B cell (primary cell): ENCODE results near the gene ZNF425. TPM values are rescaled to one million over a fixed set of nuclear protein-coding genes. Genes with fewer than 3 reads are reported as not detected.

Source experiments
- ATAC-seq: fragments of 200-7000 bp; cut with Tn5 transposase; one replicate; pipeline ENCODE4 v1.10.0; 2021; ENCODE audit warnings: low read depth, mild to moderate bottlenecking, moderate number of reproducible peaks, moderate library complexity
- CTCF ChIA-PET: fragments of 350-600 bp; sonication (Branson Sonifier 250); formaldehyde crosslinking; loops from one replicate; lab custom pipeline; 2021; ENCODE audit warnings: antibody characterized with exemption, inconsistent platforms; lab: Charles Lee
- POLR2A ChIA-PET: fragments of 350-600 bp; sonication (Branson Sonifier 250); formaldehyde crosslinking; loops from one replicate; lab custom pipeline; 2021; ENCODE audit warnings: antibody characterized with exemption; lab: Charles Lee
- DNase-seq: peaks from one replicate; pipeline ENCODE4 v3.0.0; 2013
- H2AFZ ChIP-seq: 2 replicates; pipeline ENCODE4 v1.6.1; 2012; ENCODE audit warnings: mild to moderate bottlenecking, low read depth, low read length; ENCODE audit not compliant: insufficient read depth, poor library complexity, severe bottlenecking
- H3K27ac ChIP-seq, 2 donors: 1 replicate in 1 of 2; 2 replicates in 1 of 2; pipeline ENCODE4 v1.5.1; 2012 to 2013; ENCODE audit warnings: low read length in 2 of 2, mild to moderate bottlenecking in 2 of 2, moderate library complexity in 1 of 2
- H3K27me3 ChIP-seq, 4 experiments: fragments of 200-600 bp in 1 of 4; sonication (generic) in 1 of 4; replicated peaks in 1 of 4; 1 replicate in 2 of 4; 2 replicates in 2 of 4; pipeline versions ENCODE4 v1.6.1 to v1.7.0; 2013 to 2016; ENCODE audit warnings: low read length in 3 of 4, mild to moderate bottlenecking in 2 of 4, mixed read lengths in 1 of 4, moderate library complexity in 1 of 4; ENCODE audit not compliant: insufficient read depth in 4 of 4, control insufficient read depth in 3 of 4; ENCODE audit errors: control extremely low read depth in 1 of 4
- H3K36me3 ChIP-seq, 2 experiments: replicated peaks in 1 of 2; 1 replicate in 1 of 2; 2 replicates in 1 of 2; pipeline versions ENCODE4 v1.6.1 to v1.7.1; 2013; ENCODE audit warnings: low read length in 1 of 2; ENCODE audit not compliant: insufficient read depth in 2 of 2, control insufficient read depth in 1 of 2; ENCODE audit errors: control extremely low read depth in 1 of 2, extremely low read depth in 1 of 2
- H3K4me1 ChIP-seq, 2 donors: fragments of 200-600 bp in 1 of 2; sonication (generic) in 1 of 2; 1 replicate in 1 of 2; 2 replicates in 1 of 2; pipeline versions ENCODE4 v1.5.1 to v1.6.1; 2013 to 2017; ENCODE audit warnings: low read length in 2 of 2; ENCODE audit not compliant: control insufficient read depth in 2 of 2, insufficient read depth in 2 of 2
- H3K4me2 ChIP-seq: replicated peaks from 2 replicates; pipeline ENCODE3; 2012; ENCODE audit warnings: mild to moderate bottlenecking, low read depth, low read length; ENCODE audit not compliant: poor library complexity, severe bottlenecking
- H3K4me3 ChIP-seq, 5 experiments: fragments of 200-600 bp in 1 of 5; sonication (generic) in 1 of 5; 1 replicate in 3 of 5; 2 replicates in 2 of 5; pipeline versions ENCODE4 v1.5.1 to v1.7.0; 2011 to 2016; ENCODE audit warnings: low read length in 4 of 5, mild to moderate bottlenecking in 4 of 5, low read depth in 2 of 5, control low read depth in 1 of 5, moderate library complexity in 1 of 5; ENCODE audit not compliant: insufficient read depth in 1 of 5; ENCODE audit errors: control extremely low read depth in 1 of 5, extremely low read depth in 1 of 5
- H3K79me2 ChIP-seq: fragments of 200-600 bp; sonication (generic); one replicate; pipeline ENCODE4 v1.6.0; 2016; ENCODE audit warnings: low read length; ENCODE audit not compliant: control insufficient read depth, insufficient read depth
- H3K9ac ChIP-seq: fragments of 200-600 bp; sonication (generic); 2 replicates; pipeline ENCODE4 v1.6.1; 2017; ENCODE audit warnings: mild to moderate bottlenecking, low read length, moderate library complexity
- H3K9me3 ChIP-seq, 3 donors: one replicate each; pipeline versions ENCODE4 v1.6.1 to v1.7.1; 2013; ENCODE audit warnings: low read length in 2 of 3; ENCODE audit not compliant: control insufficient read depth in 2 of 3, insufficient read depth in 1 of 3; ENCODE audit errors: control extremely low read depth in 1 of 3
- H4K20me1 ChIP-seq: 2 replicates; pipeline ENCODE4 v1.6.0; 2012; ENCODE audit warnings: mild to moderate bottlenecking, low read length; ENCODE audit not compliant: insufficient read depth, control insufficient read depth, poor library complexity, severe bottlenecking
- H3K27ac Mint-ChIP-seq: one replicate; pipeline ENCODE4 v1.8.0; 2021; ENCODE audit warnings: mixed read lengths
- H3K27me3 Mint-ChIP-seq: one replicate; pipeline ENCODE4 v1.8.0; 2021; ENCODE audit warnings: mixed read lengths
- H3K4me1 Mint-ChIP-seq: one replicate; pipeline ENCODE4 v1.8.0; 2021; ENCODE audit warnings: mixed read lengths
- H3K4me3 Mint-ChIP-seq: one replicate; pipeline ENCODE4 v1.8.0; 2021; ENCODE audit warnings: mixed read lengths
- H3K9me3 Mint-ChIP-seq: one replicate; pipeline ENCODE4 v1.8.0; 2022; ENCODE audit warnings: mixed read lengths; ENCODE audit not compliant: insufficient read depth
- CTCF ChIP-seq: fragments of 200-600 bp; IDR thresholded peaks from one replicate; pipeline ENCODE4 v1.8.0; 2022; ENCODE audit warnings: antibody characterized with exemption, mild to moderate bottlenecking
- EZH2 ChIP-seq: IDR thresholded peaks from 2 replicates; pipeline ENCODE4 v1.6.1; 2012; ENCODE audit warnings: borderline replicate concordance, low read depth, mild to moderate bottlenecking, moderate library complexity, low read length; ENCODE audit not compliant: insufficient read depth, poor library complexity, severe bottlenecking
- WGBS: methylation state at CpG from one replicate; pipeline ENCODE4 v1.1.5; 2013; ENCODE audit warnings: missing lambda C conversion rate; ENCODE audit not compliant: insufficient coverage; 5-methylcytosine and 5-hydroxymethylcytosine counted together
- intact Hi-C: fragments of 100-400 bp; cut with micrococcal nuclease; formaldehyde crosslinking; loops from one replicate; pipeline ENCODE4 v1.10.0; 2022
- polyA plus RNA-seq: library from polyadenylated mRNA; depleted of rRNA; stranded (reverse); fragments of >200 nt; gene quantifications from 2 replicates; pipeline ENCODE4 v1.2.3, GENCODE V29; 2012
- total RNA-seq, 2 donors: library from RNA; stranded (reverse); fragments of 120-200 nt in 1 of 2; gene quantifications; 1 replicate in 1 of 2; 2 replicates in 1 of 2; pipeline versions ENCODE4 v1.2.3 to v1.2.4, GENCODE V29; 2013 to 2022

ZNF425 gene
- total and polyA plus RNA-seq, 2 donors (not counting 1 experiment from before 2014, with no cell fraction given) = 0.48 to 3.3 TPM

GRCh38 chr7:149130572-149131198 lies 4.6 kb upstream of the ZNF425 start:
- Histone ChIP-seq H3K27me3 (no peaks in the 10 kb centered on the region), H4K20me1 (no peaks in the 10 kb centered on the region), H3K36me3 (peaks cover 3 to 11% of the 10 kb centered on the region in 2 experiments), H3K4me1 (peaks cover 4 to 6% of the 10 kb centered on the region in 2 donors), H2AFZ (no peak overlapping the region), H3K9me3 (peaks cover 2 to 14% (median 12%) of the 10 kb centered on the region in 3 donors), H3K4me3 (no peak overlapping the region), H3K9ac (no peak overlapping the region), H3K79me2 (peaks cover 4% of the 10 kb centered on the region), H3K27ac (no peak overlapping the region), H3K4me2 (no peak overlapping the region)
- Mint-ChIP-seq H3K27me3 (no peaks in the 10 kb centered on the region), H3K4me3 (no peak overlapping the region), H3K27ac (no peak overlapping the region), H3K9me3 (peaks cover 8% of the 10 kb centered on the region), H3K4me1 (peaks cover 10% of the 10 kb centered on the region)
- CTCF ChIA-PET = interaction anchor here (2.1 kb wide), 1 partner anchor 16 kb away, joined by 7 read pairs; the partner anchor contains the start of gene ZNF398
- TF ChIP-seq EZH2 (no peak), CTCF (no peak)
- no peak for DNase-seq
- ATAC-seq = no peak
- intact Hi-C loops = no loop called here
- 96% methylated on average over 5 of the region's 5 CpGs for WGBS
- POLR2A ChIA-PET = no interaction called here
